IMR-90 (cell line): ENCODE measurements around the gene SLC41A1. TPM values are rescaled to one million over a fixed set of nuclear protein-coding genes. Genes with fewer than 3 reads are reported as not detected.

Experiments used
- ATAC-seq: fragments of 200-7000 bp; cut with Tn5 transposase; 2 replicates; pipeline ENCODE4 v1.9.1; 2020; ENCODE audit warnings: low read depth, mild to moderate bottlenecking, moderate library complexity
- BruUV-seq: library from RNA; stranded (reverse); fragments of 400-500 nt; replicated peaks from 2 replicates; lab custom pipeline; 2021; lab: Mats Ljungman, UMichigan
- CTCF ChIA-PET: fragments of 300-600 bp; formaldehyde crosslinking; extraction: SDS; loops from one replicate; lab custom pipeline; 2021; ENCODE audit warnings: antibody characterized with exemption; lab: Yijun Ruan, JAX
- POLR2A ChIA-PET: fragments of 300-600 bp; sonication (Branson Sonifier 250); formaldehyde crosslinking; loops from one replicate; lab custom pipeline; 2022; ENCODE audit warnings: antibody characterized with exemption; ENCODE audit not compliant: unreplicated experiment; lab: Charles Lee
- DNase-seq: peaks from one replicate; pipeline ENCODE4 v3.0.0; 2013
- H2AFZ ChIP-seq: replicated peaks from 2 replicates; pipeline ENCODE3; 2013; ENCODE audit warnings: low read length, mild to moderate bottlenecking; ENCODE audit not compliant: poor library complexity
- H2AK5ac ChIP-seq: 2 replicates; pipeline ENCODE4 v1.6.1; 2013; ENCODE audit warnings: low read depth, low read length, inconsistent platforms
- H2AK9ac ChIP-seq: replicated peaks from 2 replicates; pipeline ENCODE3; 2013; ENCODE audit warnings: mild to moderate bottlenecking, low read depth, low read length, moderate library complexity; ENCODE audit not compliant: poor library complexity
- H2BK120ac ChIP-seq: 2 replicates; pipeline ENCODE4 v1.6.1; 2013; ENCODE audit warnings: low read depth, low read length, inconsistent platforms
- H2BK15ac ChIP-seq: 3 replicates; pipeline ENCODE4 v1.6.1; 2013; ENCODE audit warnings: low read depth, low read length, inconsistent platforms
- H2BK20ac ChIP-seq: 2 replicates; pipeline ENCODE4 v1.6.1; 2013; ENCODE audit warnings: low read depth, mild to moderate bottlenecking, inconsistent platforms, low read length, moderate library complexity
- H2BK5ac ChIP-seq: 2 replicates; pipeline ENCODE4 v1.6.1; 2013; ENCODE audit warnings: mild to moderate bottlenecking, low read depth, low read length, inconsistent platforms; ENCODE audit not compliant: poor library complexity, severe bottlenecking
- H3K14ac ChIP-seq: replicated peaks from 2 replicates; pipeline ENCODE4 v1.6.1; 2013; ENCODE audit warnings: low read depth, low read length, inconsistent platforms
- H3K18ac ChIP-seq: 2 replicates; pipeline ENCODE4 v1.6.1; 2013; ENCODE audit warnings: low read depth, low read length, control low read depth
- H3K23ac ChIP-seq: 2 replicates; pipeline ENCODE4 v1.6.1; 2013; ENCODE audit warnings: low read depth, low read length, inconsistent platforms
- H3K27ac ChIP-seq: 2 replicates; pipeline ENCODE4 v1.5.1; 2013; ENCODE audit warnings: mild to moderate bottlenecking, control low read depth, low read length; ENCODE audit not compliant: insufficient read depth
- H3K27me3 ChIP-seq: 2 replicates; pipeline ENCODE4 v1.6.1; 2013; ENCODE audit warnings: low read length; ENCODE audit not compliant: control insufficient read depth, insufficient read depth
- H3K36me3 ChIP-seq: 2 replicates; pipeline ENCODE4 v1.6.1; 2013; ENCODE audit warnings: low read length, mixed read lengths; ENCODE audit not compliant: control insufficient read depth, insufficient read depth
- H3K4ac ChIP-seq: 2 replicates; pipeline ENCODE4 v1.6.1; 2013; ENCODE audit warnings: low read depth, low read length, inconsistent platforms
- H3K4me1 ChIP-seq: 2 replicates; pipeline ENCODE4 v1.6.1; 2013; ENCODE audit warnings: low read length, mixed read lengths; ENCODE audit not compliant: control insufficient read depth, insufficient read depth
- H3K4me2 ChIP-seq: 2 replicates; pipeline ENCODE4 v1.6.1; 2013; ENCODE audit warnings: low read depth, mild to moderate bottlenecking, control low read depth, low read length, moderate library complexity
- H3K4me3 ChIP-seq: 2 replicates; pipeline ENCODE4 v1.5.1; 2013; ENCODE audit warnings: low read depth, mild to moderate bottlenecking, control low read depth, low read length, moderate library complexity; ENCODE audit not compliant: insufficient read depth
- H3K56ac ChIP-seq: 2 replicates; pipeline ENCODE4 v1.6.1; 2013; ENCODE audit warnings: low read length, inconsistent platforms; ENCODE audit not compliant: insufficient read depth; ENCODE audit errors: extremely low read depth
- H3K79me1 ChIP-seq, 2 experiments: 2 replicates each; pipeline ENCODE4 v1.6.1; 2013; ENCODE audit warnings: low read length in 2 of 2, inconsistent platforms in 1 of 2, low read depth in 1 of 2
- H3K9ac ChIP-seq: 2 replicates; pipeline ENCODE4 v1.6.1; 2013; ENCODE audit warnings: low read depth, low read length, control low read depth
- H3K9me1 ChIP-seq: 2 replicates; pipeline ENCODE4 v1.6.1; 2013; ENCODE audit warnings: low read length, inconsistent platforms; ENCODE audit not compliant: insufficient read depth
- H3K9me3 ChIP-seq: 2 replicates; pipeline ENCODE4 v1.6.1; 2013; ENCODE audit warnings: low read length; ENCODE audit not compliant: control insufficient read depth, insufficient read depth
- H4K20me1 ChIP-seq: 2 replicates; pipeline ENCODE4 v1.6.1; 2013; ENCODE audit warnings: low read length, inconsistent platforms; ENCODE audit not compliant: insufficient read depth
- H4K5ac ChIP-seq: 2 replicates; pipeline ENCODE4 v1.6.1; 2013; ENCODE audit warnings: mild to moderate bottlenecking, low read depth, low read length, control low read depth
- H4K8ac ChIP-seq, 2 experiments: 2 replicates each; pipeline ENCODE4 v1.6.1; 2013; ENCODE audit warnings: low read depth in 2 of 2, low read length in 2 of 2, control low read depth in 1 of 2, inconsistent platforms in 1 of 2
- H4K91ac ChIP-seq: 2 replicates; pipeline ENCODE4 v1.6.1; 2013; ENCODE audit warnings: low read depth, low read length, inconsistent platforms; ENCODE audit not compliant: insufficient read depth
- MXI1 ChIP-seq: IDR thresholded peaks from 2 replicates; pipeline ENCODE4 v1.6.1; 2012; ENCODE audit warnings: low read depth, mild to moderate bottlenecking, low read length, moderate library complexity, borderline replicate concordance
- POLR2A ChIP-seq: IDR thresholded peaks from 2 replicates; pipeline ENCODE4 v1.6.1; 2012; ENCODE audit warnings: mild to moderate bottlenecking, low read depth, low read length
- RFX5 ChIP-seq: IDR thresholded peaks from 2 replicates; pipeline ENCODE4 v1.8.0; 2012; ENCODE audit warnings: low read depth, mild to moderate bottlenecking, low read length, moderate library complexity
- WGBS, 2 experiments: methylation state at CpG; one replicate each; pipeline versions ENCODE4 v1.1.5 to v1.1.7; 2013; ENCODE audit warnings: missing lambda C conversion rate in 2 of 2; ENCODE audit not compliant: insufficient read length in 1 of 2; ENCODE audit errors: extremely low coverage in 2 of 2; 5-methylcytosine and 5-hydroxymethylcytosine counted together
- dilution Hi-C: fragments of 300-500 bp; cut with HindIII; formaldehyde crosslinking; loops from one replicate; pipeline ENCODE4 v1.14.3; 2018; ENCODE audit warnings: low sequenced_read_pairs; ENCODE audit not compliant: unreplicated experiment
- in situ Hi-C: fragments of 300-500 bp; cut with MboI; formaldehyde crosslinking; loops from 3 replicates; pipeline ENCODE4 v1.14.3; 2019; ENCODE audit warnings: low sequenced_read_pairs, inconsistent platforms, mixed read lengths
- intact Hi-C: fragments of 100-400 bp; cut with micrococcal nuclease; formaldehyde crosslinking; loops from 2 replicates; pipeline ENCODE4 v1.10.0; 2022
- polyA plus RNA-seq, 3 experiments: library from polyadenylated mRNA; depleted of rRNA; stranded (reverse); fragments of >200 nt; gene quantifications; 2 replicates each; pipeline ENCODE4 v1.2.3, GENCODE V29; 2012; ENCODE audit warnings: low replicate concordance in 1 of 3
- total RNA-seq: library from RNA; depleted of rRNA; stranded (reverse); fragments of >200 nt; gene quantifications from 2 replicates; pipeline ENCODE4 v1.2.3, GENCODE V29; 2012

SLC41A1 gene
- total and polyA plus RNA-seq, 2 of the 4 experiments (the other 2 are of a cell fraction) = 6.3 to 26.3 TPM

GRCh38 chr1:205817988-205818387, 5.0 kb upstream of the SLC41A1 start:
- ChIA-PET POLR2A (no interaction called here), CTCF (no interaction called here)
- no peak overlapping the region for H2BK120ac ChIP-seq
- peaks cover 0 to 6% of the 10 kb centered on the region in 2 experiments; a peak in 1 of 4 replicates for H3K79me1 ChIP-seq
- no peak overlapping the region for H3K23ac ChIP-seq
- H4K20me1 ChIP-seq = no peaks in the 10 kb centered on the region
- H3K4me2 ChIP-seq = no peak overlapping the region
- no peak overlapping the region for H4K5ac ChIP-seq
- no peak overlapping the region for H3K4me3 ChIP-seq
- H3K27me3 ChIP-seq = peaks cover 3% of the 10 kb centered on the region; the same call in 1 of the 2 replicates
- no peak overlapping the region for H3K14ac ChIP-seq
- no peak overlapping the region for H2AK5ac ChIP-seq
- H4K8ac ChIP-seq = no peak overlapping the region
- TF ChIP-seq MXI1 (no peak), POLR2A (no peak), RFX5 (no peak)
- no CpG with 5 or more reads among the region's 3 CpGs for WGBS, 2 experiments
- H2BK5ac ChIP-seq = no peak overlapping the region
- BruUV-seq = no TSS peak
- no peak overlapping the region for H2BK20ac ChIP-seq
- no peak overlapping the region for H4K91ac ChIP-seq
- no peak overlapping the region for H2AK9ac ChIP-seq
- dilution Hi-C loops = no loop called here
- in situ Hi-C loops = no loop called here
- no peak overlapping the region for H3K27ac ChIP-seq
- intact Hi-C loops = no loop called here
- H2AFZ ChIP-seq = no peak overlapping the region
- H3K4me1 ChIP-seq = peaks cover 3% of the 10 kb centered on the region; the same call in 1 of the 2 replicates
- H3K9me1 ChIP-seq = peaks cover 5% of the 10 kb centered on the region; the same call in 1 of the 2 replicates
- no peak overlapping the region for H2BK15ac ChIP-seq
- DNase-seq (no peak), ATAC-seq (no peak)
- H3K18ac ChIP-seq = no peak overlapping the region
- H3K36me3 ChIP-seq = no peaks in the 10 kb centered on the region
- no peaks in the 10 kb centered on the region for H3K9me3 ChIP-seq
- no peak overlapping the region for H3K4ac ChIP-seq
- H3K9ac ChIP-seq = no peak overlapping the region
- no peak overlapping the region for H3K56ac ChIP-seq
